B cell (primary cell): ENCODE data around the gene LENG9. TPM values are rescaled to one million over a fixed set of nuclear protein-coding genes. Genes with fewer than 3 reads are reported as not detected.

Source experiments
- ATAC-seq: fragments of 200-7000 bp; cut with Tn5 transposase; one replicate; pipeline ENCODE4 v1.10.0; 2021; ENCODE audit warnings: low read depth, mild to moderate bottlenecking, moderate number of reproducible peaks, moderate library complexity
- CTCF ChIA-PET: fragments of 350-600 bp; sonication (Branson Sonifier 250); formaldehyde crosslinking; loops from one replicate; lab custom pipeline; 2021; ENCODE audit warnings: antibody characterized with exemption, inconsistent platforms; lab: Charles Lee
- POLR2A ChIA-PET: fragments of 350-600 bp; sonication (Branson Sonifier 250); formaldehyde crosslinking; loops from one replicate; lab custom pipeline; 2021; ENCODE audit warnings: antibody characterized with exemption; lab: Charles Lee
- DNase-seq: peaks from one replicate; pipeline ENCODE4 v3.0.0; 2013
- H2AFZ ChIP-seq: 2 replicates; pipeline ENCODE4 v1.6.1; 2012; ENCODE audit warnings: mild to moderate bottlenecking, low read depth, low read length; ENCODE audit not compliant: insufficient read depth, poor library complexity, severe bottlenecking
- H3K27ac ChIP-seq, 2 donors: 1 replicate in 1 of 2; 2 replicates in 1 of 2; pipeline ENCODE4 v1.5.1; 2012 to 2013; ENCODE audit warnings: low read length in 2 of 2, mild to moderate bottlenecking in 2 of 2, moderate library complexity in 1 of 2
- H3K27me3 ChIP-seq, 4 experiments: fragments of 200-600 bp in 1 of 4; sonication (generic) in 1 of 4; replicated peaks in 1 of 4; 1 replicate in 2 of 4; 2 replicates in 2 of 4; pipeline versions ENCODE4 v1.6.1 to v1.7.0; 2013 to 2016; ENCODE audit warnings: low read length in 3 of 4, mild to moderate bottlenecking in 2 of 4, mixed read lengths in 1 of 4, moderate library complexity in 1 of 4; ENCODE audit not compliant: insufficient read depth in 4 of 4, control insufficient read depth in 3 of 4; ENCODE audit errors: control extremely low read depth in 1 of 4
- H3K36me3 ChIP-seq, 2 experiments: replicated peaks in 1 of 2; 1 replicate in 1 of 2; 2 replicates in 1 of 2; pipeline versions ENCODE4 v1.6.1 to v1.7.1; 2013; ENCODE audit warnings: low read length in 1 of 2; ENCODE audit not compliant: insufficient read depth in 2 of 2, control insufficient read depth in 1 of 2; ENCODE audit errors: control extremely low read depth in 1 of 2, extremely low read depth in 1 of 2
- H3K4me1 ChIP-seq, 2 donors: fragments of 200-600 bp in 1 of 2; sonication (generic) in 1 of 2; 1 replicate in 1 of 2; 2 replicates in 1 of 2; pipeline versions ENCODE4 v1.5.1 to v1.6.1; 2013 to 2017; ENCODE audit warnings: low read length in 2 of 2; ENCODE audit not compliant: control insufficient read depth in 2 of 2, insufficient read depth in 2 of 2
- H3K4me2 ChIP-seq: replicated peaks from 2 replicates; pipeline ENCODE3; 2012; ENCODE audit warnings: mild to moderate bottlenecking, low read depth, low read length; ENCODE audit not compliant: poor library complexity, severe bottlenecking
- H3K4me3 ChIP-seq, 5 experiments: fragments of 200-600 bp in 1 of 5; sonication (generic) in 1 of 5; 1 replicate in 3 of 5; 2 replicates in 2 of 5; pipeline versions ENCODE4 v1.5.1 to v1.7.0; 2011 to 2016; ENCODE audit warnings: low read length in 4 of 5, mild to moderate bottlenecking in 4 of 5, low read depth in 2 of 5, control low read depth in 1 of 5, moderate library complexity in 1 of 5; ENCODE audit not compliant: insufficient read depth in 1 of 5; ENCODE audit errors: control extremely low read depth in 1 of 5, extremely low read depth in 1 of 5
- H3K79me2 ChIP-seq: fragments of 200-600 bp; sonication (generic); one replicate; pipeline ENCODE4 v1.6.0; 2016; ENCODE audit warnings: low read length; ENCODE audit not compliant: control insufficient read depth, insufficient read depth
- H3K9ac ChIP-seq: fragments of 200-600 bp; sonication (generic); 2 replicates; pipeline ENCODE4 v1.6.1; 2017; ENCODE audit warnings: mild to moderate bottlenecking, low read length, moderate library complexity
- H3K9me3 ChIP-seq, 3 donors: one replicate each; pipeline versions ENCODE4 v1.6.1 to v1.7.1; 2013; ENCODE audit warnings: low read length in 2 of 3; ENCODE audit not compliant: control insufficient read depth in 2 of 3, insufficient read depth in 1 of 3; ENCODE audit errors: control extremely low read depth in 1 of 3
- H4K20me1 ChIP-seq: 2 replicates; pipeline ENCODE4 v1.6.0; 2012; ENCODE audit warnings: mild to moderate bottlenecking, low read length; ENCODE audit not compliant: insufficient read depth, control insufficient read depth, poor library complexity, severe bottlenecking
- H3K27ac Mint-ChIP-seq: one replicate; pipeline ENCODE4 v1.8.0; 2021; ENCODE audit warnings: mixed read lengths
- H3K27me3 Mint-ChIP-seq: one replicate; pipeline ENCODE4 v1.8.0; 2021; ENCODE audit warnings: mixed read lengths
- H3K4me1 Mint-ChIP-seq: one replicate; pipeline ENCODE4 v1.8.0; 2021; ENCODE audit warnings: mixed read lengths
- H3K4me3 Mint-ChIP-seq: one replicate; pipeline ENCODE4 v1.8.0; 2021; ENCODE audit warnings: mixed read lengths
- H3K9me3 Mint-ChIP-seq: one replicate; pipeline ENCODE4 v1.8.0; 2022; ENCODE audit warnings: mixed read lengths; ENCODE audit not compliant: insufficient read depth
- CTCF ChIP-seq: fragments of 200-600 bp; IDR thresholded peaks from one replicate; pipeline ENCODE4 v1.8.0; 2022; ENCODE audit warnings: antibody characterized with exemption, mild to moderate bottlenecking
- EZH2 ChIP-seq: IDR thresholded peaks from 2 replicates; pipeline ENCODE4 v1.6.1; 2012; ENCODE audit warnings: borderline replicate concordance, low read depth, mild to moderate bottlenecking, moderate library complexity, low read length; ENCODE audit not compliant: insufficient read depth, poor library complexity, severe bottlenecking
- WGBS: methylation state at CpG from one replicate; pipeline ENCODE4 v1.1.5; 2013; ENCODE audit warnings: missing lambda C conversion rate; ENCODE audit not compliant: insufficient coverage; 5-methylcytosine and 5-hydroxymethylcytosine counted together
- intact Hi-C: fragments of 100-400 bp; cut with micrococcal nuclease; formaldehyde crosslinking; loops from one replicate; pipeline ENCODE4 v1.10.0; 2022
- polyA plus RNA-seq: library from polyadenylated mRNA; depleted of rRNA; stranded (reverse); fragments of >200 nt; gene quantifications from 2 replicates; pipeline ENCODE4 v1.2.3, GENCODE V29; 2012
- total RNA-seq, 2 donors: library from RNA; stranded (reverse); fragments of 120-200 nt in 1 of 2; gene quantifications; 1 replicate in 1 of 2; 2 replicates in 1 of 2; pipeline versions ENCODE4 v1.2.3 to v1.2.4, GENCODE V29; 2013 to 2022

The LENG9 gene
- total and polyA plus RNA-seq, 2 donors (not counting 1 experiment from before 2014, with no cell fraction given): 4.6 to 6.6 TPM

- peaks cover 14 to 22% of the 10 kb centered on the region in 2 donors for H3K4me1 ChIP-seq
- H3K4me1 Mint-ChIP-seq: peaks cover 6% of the 10 kb centered on the region
- H3K79me2 ChIP-seq: peaks cover 5% of the 10 kb centered on the region
- no peak for ATAC-seq
- H2AFZ ChIP-seq: no peak overlapping the region
- peaks cover 0 to 3% (median 0%) of the 10 kb centered on the region in 3 donors for H3K9me3 ChIP-seq
- no peaks in the 10 kb centered on the region for H3K36me3 ChIP-seq
- H3K27me3 ChIP-seq: peaks cover 0 to 31% (median 10%) of the 10 kb centered on the region in 4 experiments
- no peak overlapping the region for H3K27ac ChIP-seq
- WGBS: 70% methylated on average over 8 of the region's 13 CpGs
- H3K4me2 ChIP-seq: peak overlapping the region; percentile 62
- ChIA-PET CTCF (interaction anchor here (0.6 kb wide), 1 partner anchor 164 kb away, joined by 3 read pairs; no protein-coding TSS in a partner anchor), POLR2A (interaction anchor here (0.5 kb wide), 1 partner anchor 188 kb away, joined by 3 read pairs; no protein-coding TSS in a partner anchor)
- H3K4me3 Mint-ChIP-seq: peak overlapping the region; percentile 7
- peaks cover 20% of the 10 kb centered on the region for H3K27me3 Mint-ChIP-seq
- H3K9ac ChIP-seq: no peak overlapping the region
- no peaks in the 10 kb centered on the region for H3K9me3 Mint-ChIP-seq
- intact Hi-C loops: no loop called here
- H3K4me3 ChIP-seq: no peak overlapping the region
- no peak for DNase-seq
- no peak overlapping the region for H3K27ac Mint-ChIP-seq
- no peaks in the 10 kb centered on the region for H4K20me1 ChIP-seq
- no peak for TF ChIP-seq EZH2
- no peak for TF ChIP-seq CTCF
Observed at GRCh38 chr19:54429545-54430227, 33.9 kb downstream of the LENG9 start.

GRCh38 chr19:54429176-54429495, 34.4 kb downstream of the LENG9 start:
- peaks cover 0 to 36% (median 10%) of the 10 kb centered on the region in 4 experiments for H3K27me3 ChIP-seq
- Mint-ChIP-seq H3K27me3 (peaks cover 20% of the 10 kb centered on the region), H3K4me3 (no peak overlapping the region), H3K27ac (no peak overlapping the region), H3K4me1 (peaks cover 6% of the 10 kb centered on the region), H3K9me3 (no peaks in the 10 kb centered on the region)
- H3K9me3 ChIP-seq: peaks cover 0 to 5% (median 0%) of the 10 kb centered on the region in 3 donors
- H2AFZ ChIP-seq: no peak overlapping the region
- intact Hi-C loops: no loop called here
- peaks cover 5% of the 10 kb centered on the region for H3K79me2 ChIP-seq
- H3K9ac ChIP-seq: no peak overlapping the region
- 75% methylated on average over 7 of the region's 8 CpGs for whole genome bisulfite sequencing
- no peak overlapping the region for H3K4me3 ChIP-seq
- H3K4me2 ChIP-seq: no peak overlapping the region
- H3K4me1 ChIP-seq: peaks cover 14 to 16% of the 10 kb centered on the region in 2 donors
- TF ChIP-seq CTCF (no peak), EZH2 (no peak)
- H3K36me3 ChIP-seq: no peaks in the 10 kb centered on the region
- H3K27ac ChIP-seq: no peak overlapping the region
- POLR2A ChIA-PET: interaction anchor here (0.5 kb wide), 1 partner anchor 189 kb away, joined by 3 read pairs; no protein-coding TSS in a partner anchor
- H4K20me1 ChIP-seq: no peaks in the 10 kb centered on the region
- DNase-seq (no peak), ATAC-seq (no peak)
- CTCF ChIA-PET: no interaction called here
